LNCaP clone FGC (cell line): ENCODE results near the gene ZNF280A.
"Not testable (repeated sequence)": the region's sequence is repeated elsewhere in the genome, so short reads cannot be mapped to it uniquely, and the experiment has no call there.

Experiments
- DNase-seq: peaks from one replicate; pipeline ENCODE4 v3.0.0-alpha.2; 2011; ENCODE audit warnings: low read depth
- H3K4me3 ChIP-seq: 2 replicates; pipeline ENCODE4 v1.5.1; 2011; ENCODE audit warnings: mild to moderate bottlenecking, low read depth, low read length, control low read depth
- CTCF ChIP-seq: IDR thresholded peaks from 2 replicates; pipeline ENCODE4 v1.5.1; 2012; ENCODE audit warnings: mild to moderate bottlenecking; ENCODE audit not compliant: control insufficient read depth, insufficient read depth; ENCODE audit errors: extremely low read depth

Gene ZNF280A

GRCh38 chr22:22521631-22522030 lies 1.6 kb upstream of the ZNF280A start:
- DNase-seq = no peak
- H3K4me3 ChIP-seq = no peak overlapping the region
- no peak for TF ChIP-seq CTCF

GRCh38 chr22:22520667-22521602 lies 865 bp upstream of the ZNF280A start:
- H3K4me3 ChIP-seq = no peak overlapping the region
- no peak for DNase-seq
- no peak for TF ChIP-seq CTCF

GRCh38 chr22:22519591-22519990 lies 479 bp downstream of the ZNF280A start:
- no peak for DNase-seq
- H3K4me3 ChIP-seq = no peak overlapping the region
- TF ChIP-seq CTCF = no peak

GRCh38 chr22:22516992-22517391 lies 3.1 kb downstream of the ZNF280A start:
- no peak overlapping the region for H3K4me3 ChIP-seq
- DNase-seq = no peak
- no peak for TF ChIP-seq CTCF

GRCh38 chr22:22515890-22516289 lies 4.2 kb downstream of the ZNF280A start:
- H3K4me3 ChIP-seq = no peak overlapping the region
- TF ChIP-seq CTCF = no peak

GRCh38 chr22:22514431-22514830 lies 5.6 kb downstream of the ZNF280A start:
- H3K4me3 ChIP-seq, DNase-seq: not testable (repeated sequence)

More at GRCh38 chr22:22515890-22516289, 4.2 kb downstream of the ZNF280A start:
- no peak for DNase-seq

GRCh38 chr22:22513619-22514018 lies 6.5 kb downstream of the ZNF280A start:
- TF ChIP-seq CTCF = no peak
- no peak for DNase-seq
- no peak overlapping the region for H3K4me3 ChIP-seq
